ENCODE results near the gene NDE1.
"Not testable (repeated sequence)": the region's sequence is repeated elsewhere in the genome, so short reads cannot be mapped to it uniquely, and the experiment has no call there.

Gene NDE1

GRCh38 chr16:15621456-15621855 lies 28.6 kb upstream of the NDE1 start:
- no peak for DNase-seq (ENCODE audit: low spot score)

DNA sequence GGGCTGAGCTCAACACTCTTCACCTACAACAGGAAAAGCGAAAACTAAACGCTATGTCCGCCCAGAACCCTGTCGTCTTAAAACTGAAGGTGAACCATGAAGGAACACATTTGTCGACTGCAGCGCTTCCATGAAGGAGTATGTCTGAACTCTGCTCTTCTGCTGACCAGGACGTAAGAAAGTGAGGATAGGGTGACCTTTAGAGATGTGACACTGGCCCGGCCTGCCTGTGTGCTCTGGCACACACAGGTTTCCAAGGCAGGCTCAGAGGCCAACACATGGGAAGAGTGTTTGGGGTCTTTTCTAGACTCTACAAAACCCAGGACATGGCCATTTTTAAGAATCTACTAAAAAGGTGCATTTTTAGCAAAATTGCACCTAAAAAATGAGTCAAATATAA lies 28.2 kb upstream of the NDE1 start:
- DNase-seq (ENCODE audit: low spot score), result no peak

GRCh38 chr16:15631730-15632409 lies 18.2 kb upstream of the NDE1 start:
- DNase-seq (ENCODE audit: low spot score), result no peak

DNA sequence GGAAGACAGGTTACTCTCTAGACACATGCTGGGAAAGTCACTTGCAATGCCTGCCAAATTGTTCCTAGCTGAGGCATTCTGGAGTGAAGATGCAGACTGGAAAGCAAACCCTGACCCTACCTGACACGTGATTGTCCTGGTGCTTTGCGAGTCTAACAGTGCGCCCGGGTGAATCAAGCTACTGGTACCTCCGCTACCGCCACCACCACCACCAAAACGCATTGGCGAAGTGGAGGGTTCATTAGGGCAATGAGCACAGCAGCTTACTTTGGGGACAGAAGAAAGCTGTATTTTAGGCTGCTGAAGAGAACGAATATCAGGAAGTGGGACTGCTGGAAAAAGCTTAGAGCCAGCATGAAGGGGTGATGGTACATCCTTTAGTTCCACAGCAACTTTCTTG lies 14.1 kb upstream of the NDE1 start:
- no peak for DNase-seq (ENCODE audit: low spot score)

- DNase-seq (ENCODE audit: low spot score), result no peak
Measured at GRCh38 chr16:15636392-15636873, 13.6 kb upstream of the NDE1 start.

- DNase-seq (ENCODE audit: low spot score), result no peak
Measured at GRCh38 chr16:15639061-15639568, 10.9 kb upstream of the NDE1 start.

DNA sequence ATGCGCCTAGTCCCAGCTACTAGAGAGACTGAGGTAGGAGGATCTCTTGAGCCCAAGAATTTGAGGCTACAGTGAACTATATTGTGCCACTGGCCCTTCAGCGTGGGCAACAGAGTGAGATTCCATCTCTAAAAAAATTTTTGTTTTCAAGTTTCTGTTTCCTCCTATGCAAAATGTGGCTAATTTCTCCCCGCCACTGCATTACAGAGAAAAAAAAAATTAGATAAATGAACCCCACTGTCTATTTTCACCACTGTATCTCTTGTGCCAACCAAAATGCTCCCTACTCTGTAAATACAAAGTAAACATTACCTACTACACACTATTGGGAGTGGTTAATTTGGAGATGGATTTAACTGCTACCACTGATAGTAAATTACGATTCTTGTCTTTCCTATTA lies 9.1 kb upstream of the NDE1 start:
- DNase-seq (ENCODE audit: low spot score), result no peak

DNA sequence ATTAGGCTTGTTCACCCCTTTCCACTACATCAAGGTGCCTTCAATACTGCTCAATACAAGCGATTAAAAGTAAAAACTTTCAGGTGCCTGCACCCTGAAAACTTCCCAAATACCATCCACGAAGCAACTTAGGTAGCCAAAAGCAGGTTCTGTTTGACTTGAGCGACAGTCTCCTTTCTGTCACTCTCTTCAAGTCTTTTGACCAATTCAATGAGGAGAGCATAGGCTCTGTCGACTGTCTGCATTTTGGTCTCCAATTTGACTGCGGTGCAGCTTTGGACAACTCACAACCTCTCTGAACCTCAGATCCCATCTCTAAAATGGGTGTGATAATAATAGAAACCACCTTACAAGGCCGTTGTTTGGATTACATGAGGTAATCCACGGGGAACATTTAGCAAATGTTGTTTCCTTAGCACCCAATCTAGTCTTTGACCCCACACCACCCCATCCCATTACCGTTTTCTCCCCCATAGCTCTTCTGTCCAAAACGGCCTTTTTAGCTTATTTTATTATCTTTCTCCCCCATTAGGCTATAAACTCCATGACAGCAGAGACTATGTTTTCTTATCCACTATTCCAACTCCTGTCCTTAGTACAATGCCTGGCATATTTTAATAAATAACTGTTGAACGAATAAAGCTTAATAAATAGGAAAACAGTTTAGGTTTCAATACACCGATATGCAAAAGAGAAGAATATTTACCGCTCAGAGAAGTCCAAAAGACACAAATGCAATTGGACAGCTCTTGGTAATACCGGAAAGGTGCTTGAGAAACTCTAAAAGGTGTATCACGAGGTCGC lies 8.1 kb upstream of the NDE1 start:
- peak; percentile 20 for DNase-seq (ENCODE audit: low spot score)

DNA sequence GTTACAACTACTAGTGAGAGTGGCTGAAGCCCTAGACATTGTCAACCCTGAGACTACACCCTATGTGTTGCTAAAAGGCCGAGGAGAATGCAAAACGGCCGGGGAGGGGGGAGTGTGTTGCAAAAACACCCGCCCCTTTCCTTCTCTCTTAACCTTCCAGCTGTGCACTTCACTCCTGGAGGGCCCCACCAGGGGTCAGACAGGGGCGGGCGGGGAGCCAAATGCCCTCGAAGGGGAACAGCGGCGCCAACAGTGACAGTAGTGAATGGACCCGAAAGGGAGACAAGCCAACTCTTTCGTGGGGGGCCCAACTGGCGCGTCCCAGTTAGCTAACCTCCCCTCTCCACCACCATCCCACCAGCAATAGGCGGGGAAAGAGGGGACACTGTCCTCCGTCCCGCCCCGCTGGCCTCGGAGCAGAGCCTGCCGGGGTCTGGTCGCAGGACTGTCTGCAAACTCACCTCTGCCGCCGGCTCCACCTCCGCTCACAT lies 7.4 kb upstream of the NDE1 start:
- peak; percentile 73 for DNase-seq (ENCODE audit: low spot score)

- peak; percentile 97 for DNase-seq (ENCODE audit: low spot score)
Measured at GRCh38 chr16:15643048-15643945, 6.7 kb upstream of the NDE1 start, which contains the start of gene MARF1. Gene MARF1, minus strand, starts transcription at chr16:15643154. Its CDS starts 3,921 bp downstream, at chr16:15639233.

DNA sequence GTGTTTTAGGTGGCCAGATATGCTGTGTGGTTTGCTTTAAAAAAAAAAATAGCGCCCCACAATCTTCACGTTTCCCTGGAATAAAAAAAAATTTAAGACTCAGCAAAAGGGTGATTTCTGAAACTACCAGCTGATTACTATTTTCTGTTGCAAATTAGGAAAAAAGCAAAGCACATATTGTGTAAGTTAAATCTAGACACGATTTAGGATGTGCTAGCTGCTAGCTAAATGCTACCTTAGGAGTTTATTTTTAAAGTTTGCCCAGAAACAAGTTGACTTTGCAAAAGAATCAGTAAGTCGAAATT lies 6.1 kb upstream of the NDE1 start:
- DNase-seq (ENCODE audit: low spot score), result no peak

GRCh38 chr16:15644267-15644961 lies 5.6 kb upstream of the NDE1 start:
- no peak for DNase-seq (ENCODE audit: low spot score)

GRCh38 chr16:15644962-15645465 lies 5.0 kb upstream of the NDE1 start:
- peak; percentile 83 for DNase-seq (ENCODE audit: low spot score)

DNA sequence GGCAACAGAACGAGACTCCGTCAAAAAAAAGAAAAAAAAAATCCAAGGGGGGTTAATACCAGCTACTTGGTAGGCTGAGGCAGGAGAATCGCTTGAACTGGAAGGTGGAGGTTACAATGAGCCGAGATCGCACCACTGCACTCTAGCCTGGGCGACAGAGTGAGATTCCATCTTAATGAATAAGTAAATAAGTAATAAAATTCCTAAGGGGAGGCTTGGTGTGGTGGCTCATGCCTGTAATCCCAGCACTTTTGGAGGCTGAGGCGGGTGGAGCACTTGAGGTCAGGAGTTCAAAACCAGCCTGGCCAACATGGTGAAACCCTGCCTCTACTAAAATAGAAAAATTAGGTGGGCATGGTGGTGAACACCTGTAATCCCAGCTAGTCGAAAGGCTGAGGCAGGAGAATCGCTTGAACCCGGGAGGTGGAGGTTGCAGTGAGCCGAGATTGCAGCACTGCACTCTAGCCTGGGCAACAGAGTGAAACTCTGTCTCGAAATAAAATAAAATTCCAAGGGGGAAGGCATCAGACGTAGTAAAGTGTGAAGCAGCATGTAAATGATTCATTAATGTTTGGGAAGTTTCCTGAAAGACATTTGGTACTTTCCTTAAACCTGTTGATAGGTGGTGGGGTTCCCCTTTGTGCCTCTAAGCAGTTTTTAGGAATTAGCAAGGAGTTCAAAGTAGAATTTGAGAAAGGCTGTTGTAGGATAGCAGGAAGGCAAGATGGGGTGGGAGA lies 3.3 kb upstream of the NDE1 start:
- not testable (repeated sequence) for DNase-seq (ENCODE audit: low spot score)

GRCh38 chr16:15647294-15648014 lies 2.6 kb upstream of the NDE1 start:
- peak; percentile 47 for DNase-seq (ENCODE audit: low spot score)

- DNase-seq (ENCODE audit: low spot score), result no peak
Measured at GRCh38 chr16:15648135-15648730, 1.8 kb upstream of the NDE1 start.

GRCh38 chr16:15649311-15649710 lies 734 bp upstream of the NDE1 start:
- not testable (repeated sequence) for DNase-seq (ENCODE audit: low spot score)

GRCh38 chr16:15649727-15650018 lies 372 bp upstream of the NDE1 start:
- DNase-seq (ENCODE audit: low spot score), result no peak

- DNase-seq (ENCODE audit: low spot score), result peak; percentile 59
Measured at GRCh38 chr16:15650698-15651171, 690 bp downstream of the NDE1 start.
